ENCODE data around the gene CHAD.
"Not testable (repeated sequence)": the region's sequence is repeated elsewhere in the genome, so short reads cannot be mapped to it uniquely, and the experiment has no call there.

Gene CHAD

DNA sequence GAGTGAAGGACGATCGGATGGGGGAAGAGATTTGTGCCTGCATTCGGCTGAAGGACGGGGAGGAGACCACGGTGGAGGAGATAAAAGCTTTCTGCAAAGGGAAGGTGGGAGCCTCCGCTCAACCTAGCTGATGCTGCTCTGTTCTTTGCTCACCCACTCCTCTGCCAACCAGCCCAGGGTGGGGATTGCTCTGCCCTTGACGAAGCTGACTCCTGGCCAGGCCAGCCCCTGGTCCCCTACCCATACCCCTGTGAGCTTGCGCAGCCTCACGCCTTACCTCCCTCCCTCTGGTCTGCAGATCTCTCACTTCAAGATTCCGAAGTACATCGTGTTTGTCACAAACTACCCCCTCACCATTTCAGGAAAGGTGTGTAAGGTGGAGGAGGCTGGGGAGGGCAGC is 5.2 kb upstream of the CHAD start:
- DNase-seq (ENCODE audit: low read depth) = no peak

DNA sequence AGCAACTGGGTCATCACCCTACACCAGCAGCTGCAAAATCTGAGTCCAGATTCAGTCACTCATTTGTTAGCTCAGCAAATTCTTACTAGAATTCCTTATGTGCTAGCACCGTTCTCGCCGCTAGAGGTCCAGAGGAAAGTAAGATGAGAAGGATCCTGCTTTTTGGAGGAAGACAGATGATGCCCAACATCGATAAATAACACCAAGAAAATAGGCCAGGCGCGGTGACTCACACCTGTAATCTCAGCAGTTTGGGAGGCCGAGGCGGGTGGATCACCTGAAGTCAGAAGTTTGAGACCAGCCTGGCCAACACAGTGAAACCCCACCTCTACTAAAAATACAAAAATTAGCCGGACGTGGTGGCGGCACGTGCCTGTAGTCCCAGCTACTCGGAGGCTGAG is 4.1 kb upstream of the CHAD start:
- not testable (repeated sequence) for DNase-seq (ENCODE audit: low read depth)

DNA sequence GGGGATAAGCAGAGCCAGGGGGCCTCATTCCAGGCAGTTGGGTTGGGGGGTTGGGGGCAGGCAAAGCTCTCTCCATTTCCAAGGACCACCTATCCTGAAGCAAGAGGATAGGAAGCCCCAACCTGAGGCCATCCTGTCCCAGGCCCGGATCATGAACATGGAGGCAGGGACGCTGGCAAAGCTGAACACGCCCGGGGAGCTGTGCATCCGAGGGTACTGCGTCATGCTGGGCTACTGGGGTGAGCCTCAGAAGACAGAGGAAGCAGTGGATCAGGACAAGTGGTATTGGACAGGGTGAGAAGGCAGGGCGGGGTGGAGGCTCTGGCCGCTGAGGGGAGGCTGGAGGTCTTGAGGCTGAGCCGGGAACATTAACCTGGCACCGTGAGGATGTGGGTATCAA is 3.6 kb upstream of the CHAD start:
- DNase-seq (ENCODE audit: low read depth) = no peak

DNA sequence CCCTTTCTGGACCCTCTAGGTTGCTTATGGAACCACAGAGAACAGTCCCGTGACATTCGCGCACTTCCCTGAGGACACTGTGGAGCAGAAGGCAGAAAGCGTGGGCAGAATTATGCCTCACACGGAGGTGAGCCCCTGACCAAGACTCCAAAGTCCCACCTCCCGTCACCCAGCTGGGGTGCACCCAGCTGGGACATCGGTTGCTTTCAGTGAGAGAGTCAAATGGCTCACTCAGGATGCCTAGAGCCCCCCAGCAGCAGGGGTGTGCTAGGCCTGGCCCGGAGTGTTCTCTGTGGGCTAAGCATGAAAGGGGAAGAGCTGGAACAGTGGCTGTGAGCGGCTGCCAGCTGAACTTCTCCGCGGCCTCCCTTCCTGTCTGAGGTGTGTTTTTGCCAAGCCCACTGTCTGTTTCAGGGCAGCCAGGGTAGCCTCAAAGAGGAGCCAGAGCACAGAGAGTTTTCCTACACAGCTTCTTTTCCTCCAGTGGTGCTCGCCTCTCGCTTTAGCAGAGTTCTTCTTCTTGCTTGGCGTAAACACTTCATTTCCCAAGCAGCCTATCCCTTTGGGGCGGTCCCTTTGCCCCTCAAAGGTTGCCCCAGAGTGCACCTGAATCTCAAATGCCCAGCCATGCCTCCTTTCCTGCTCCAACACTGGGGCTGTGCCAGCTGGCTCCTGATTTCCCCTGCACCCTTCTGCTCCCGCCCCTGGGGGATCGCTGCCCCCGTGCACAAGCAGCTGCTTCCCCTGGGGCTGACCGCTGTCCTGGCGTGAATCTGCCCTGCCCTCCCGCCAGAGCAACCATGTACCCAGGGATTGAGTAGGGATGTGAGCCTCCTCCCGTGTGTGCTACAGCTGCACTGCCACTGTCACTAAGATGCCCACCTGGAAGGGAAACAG is 2.6 kb upstream of the CHAD start:
- DNase-seq (ENCODE audit: low read depth) = no peak

DNA sequence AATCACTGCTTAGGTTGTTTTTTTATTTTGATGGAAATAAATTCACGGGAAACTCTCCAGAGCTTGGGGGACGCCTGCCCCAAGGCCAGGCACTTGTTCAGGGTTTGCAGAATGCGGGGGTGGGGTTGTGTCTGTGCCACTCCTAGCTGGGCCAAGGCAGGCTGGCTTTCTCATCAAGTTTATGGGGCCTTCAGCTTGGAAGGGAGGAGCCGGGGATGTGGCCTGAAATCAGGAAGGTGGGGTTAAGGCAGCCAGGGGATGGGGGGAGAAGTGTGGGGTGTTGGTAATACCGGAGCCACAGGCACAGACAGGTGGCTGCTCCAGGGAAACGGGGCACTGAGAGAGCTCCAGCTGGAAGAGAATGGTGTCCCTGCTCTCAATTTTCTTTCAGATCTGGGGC is 1.7 kb upstream of the CHAD start:
- DNase-seq (ENCODE audit: low read depth) = no peak

DNA sequence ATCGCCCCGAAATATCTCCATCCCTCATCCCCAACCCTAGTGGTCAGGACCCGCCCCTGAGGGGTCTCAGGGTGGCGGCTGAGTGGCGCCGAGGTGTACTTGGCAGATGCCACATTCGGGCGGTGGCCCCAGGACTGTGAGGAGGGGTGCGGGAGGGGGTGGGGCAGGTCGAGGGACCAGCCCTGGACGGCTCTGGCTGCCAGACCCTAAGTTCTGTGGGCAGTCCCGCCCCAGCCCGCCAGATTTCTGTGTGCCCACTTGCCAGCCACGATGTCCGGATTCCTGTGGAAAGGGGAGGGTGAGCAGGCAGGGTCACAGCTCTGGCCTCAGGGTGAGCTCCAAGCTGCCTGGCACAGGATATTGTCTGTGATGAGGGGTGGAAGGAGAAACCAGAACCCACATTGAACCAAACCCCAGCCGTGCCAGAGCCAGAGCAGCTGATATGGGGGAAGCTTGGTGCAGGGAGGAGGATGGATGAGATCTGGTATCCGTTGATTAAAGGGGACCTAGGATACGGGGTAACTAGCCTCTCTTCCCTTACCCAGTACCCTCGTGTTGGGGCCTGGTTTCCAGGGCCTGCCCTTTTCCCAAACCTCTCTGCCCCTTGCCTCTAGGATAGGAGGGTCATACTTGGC is 1.1 kb upstream of the CHAD start:
- DNase-seq (ENCODE audit: low read depth) = no peak

DNA sequence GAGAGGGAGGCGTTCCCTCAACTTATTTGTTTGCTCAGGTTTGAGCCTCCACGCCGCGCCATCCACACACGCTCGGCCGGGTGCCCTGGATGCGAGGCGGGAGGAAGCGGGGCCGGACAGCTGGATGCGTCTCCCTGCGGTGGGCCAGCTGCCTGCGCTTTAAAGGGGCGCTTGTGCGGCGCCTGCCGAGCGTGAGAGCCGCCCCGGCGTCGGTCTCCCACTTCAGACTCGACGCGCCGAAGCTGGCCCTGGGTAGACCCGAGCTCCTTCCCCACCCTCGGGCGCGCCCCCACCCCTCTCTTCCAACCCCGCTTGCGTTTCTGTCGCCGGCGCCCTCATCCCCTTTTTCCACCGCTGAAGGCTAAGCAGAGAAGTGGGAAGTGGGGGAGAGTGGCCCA is 527 bp upstream of the CHAD start:
- no peak for DNase-seq (ENCODE audit: low read depth)

DNA sequence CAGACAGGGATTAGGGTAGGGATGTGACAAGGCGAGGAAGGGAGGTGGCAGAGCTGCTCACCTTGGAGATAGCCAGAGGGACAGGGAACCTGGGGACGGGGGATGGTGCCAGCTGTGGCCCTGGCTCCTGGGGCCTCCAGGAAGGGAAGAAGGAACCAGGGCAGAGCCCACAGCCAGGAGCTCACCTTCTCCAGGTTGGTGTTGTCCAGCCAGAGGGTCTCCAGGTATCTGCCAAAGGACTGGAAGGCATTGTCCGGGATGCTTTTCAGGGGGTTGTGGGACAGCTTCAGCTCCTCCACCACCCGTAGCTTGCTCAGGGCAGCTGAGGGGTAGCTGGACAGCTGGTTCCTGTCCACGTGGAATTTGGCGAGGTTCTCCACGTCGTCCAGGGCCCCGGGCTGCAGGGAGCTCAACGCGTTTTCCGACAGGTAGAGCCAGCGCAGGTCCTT is 801 bp downstream of the CHAD start:
- DNase-seq (ENCODE audit: low read depth) = no peak

DNA sequence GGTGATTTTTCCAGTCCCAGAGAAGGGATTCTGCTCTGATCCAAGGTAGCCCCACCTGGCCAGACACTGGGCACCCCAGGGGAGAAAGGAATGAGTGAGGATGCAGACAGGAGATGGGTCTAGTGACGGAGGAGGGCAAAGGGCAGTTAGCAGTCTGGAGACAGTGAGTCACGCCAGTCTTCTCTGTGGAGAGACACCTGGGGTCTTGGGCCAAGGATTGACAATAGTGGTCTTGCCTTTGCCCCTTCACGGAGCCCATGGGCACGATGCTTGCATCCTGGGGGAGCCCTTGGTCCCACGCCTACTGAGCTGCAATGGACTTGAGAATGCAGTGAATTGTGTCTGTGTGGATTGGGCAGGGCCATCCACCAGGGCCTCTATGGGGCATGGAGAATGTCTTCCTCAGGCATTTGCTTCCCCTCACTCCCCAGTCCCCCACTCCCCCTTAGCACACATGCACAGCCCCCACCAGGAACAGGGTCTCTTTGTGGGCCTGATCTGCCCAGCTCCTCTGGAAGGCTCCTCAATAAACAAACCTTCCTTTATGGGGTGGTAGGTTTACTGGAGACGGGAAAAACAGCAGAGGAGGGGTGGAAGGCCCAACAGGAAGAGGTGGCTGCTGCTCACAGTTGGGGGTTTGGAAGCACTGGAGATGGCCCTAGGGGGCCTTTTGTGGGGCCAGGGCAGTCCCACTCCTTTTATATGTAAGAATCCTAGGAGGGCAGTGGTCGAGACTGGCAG is 1.4 kb downstream of the CHAD start:
- DNase-seq (ENCODE audit: low read depth) = no peak

DNA sequence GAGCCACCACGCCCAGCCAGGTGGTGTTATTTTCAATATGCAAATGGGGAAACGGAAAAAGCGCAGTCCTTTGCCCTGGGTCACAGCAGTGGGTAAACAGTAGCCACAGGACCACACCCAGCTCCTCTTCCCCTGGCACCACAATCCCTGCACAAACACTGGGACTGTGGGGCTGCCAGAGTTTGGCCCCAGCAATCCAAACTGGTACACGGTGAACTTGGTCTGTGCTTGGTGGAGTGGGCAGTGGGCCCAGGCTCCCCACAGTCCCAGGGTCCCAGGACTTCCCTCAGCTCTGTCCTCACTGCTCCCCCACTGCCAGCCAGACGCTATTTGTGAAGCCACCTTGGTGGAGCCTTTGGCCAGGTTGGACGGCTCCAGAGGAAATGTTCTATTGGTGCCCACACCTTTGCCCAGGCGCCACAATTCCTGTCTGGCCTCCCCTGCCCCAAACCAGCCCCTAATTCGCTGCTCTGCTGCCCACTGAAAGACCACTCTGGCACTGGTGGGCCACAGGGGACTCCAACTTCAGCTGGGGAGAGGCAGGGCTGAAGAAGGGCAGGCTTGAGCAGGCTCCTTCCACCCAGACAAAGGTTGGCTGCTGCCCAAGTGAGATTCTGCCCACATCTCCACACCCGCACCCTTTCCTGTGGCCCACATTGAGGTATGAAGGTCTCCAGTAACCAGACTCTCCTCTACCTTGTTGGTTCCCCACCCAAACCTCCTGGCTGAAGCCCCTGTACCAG is 2.1 kb downstream of the CHAD start:
- DNase-seq (ENCODE audit: low read depth) = no peak

DNA sequence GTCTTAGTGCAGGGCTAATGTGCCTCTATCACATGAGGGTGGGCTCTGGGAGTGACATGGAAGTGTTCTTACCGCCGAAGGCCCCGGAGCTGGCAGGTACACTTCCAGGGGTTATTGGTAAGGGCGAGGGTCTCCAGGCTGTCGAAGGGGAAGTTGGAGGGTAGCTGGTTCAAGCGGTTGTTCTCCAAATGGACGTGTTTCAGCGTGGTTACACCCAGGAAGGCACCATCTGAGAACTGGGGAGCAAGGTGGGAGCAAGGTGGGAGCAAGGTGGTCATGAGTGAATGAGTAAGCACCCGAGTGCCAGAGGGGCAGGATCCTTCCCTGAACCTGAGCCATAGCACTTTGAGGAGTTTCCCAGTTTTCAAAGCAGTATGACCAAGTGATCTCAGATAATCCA is 3.0 kb downstream of the CHAD start:
- no peak for DNase-seq (ENCODE audit: low read depth)

DNA sequence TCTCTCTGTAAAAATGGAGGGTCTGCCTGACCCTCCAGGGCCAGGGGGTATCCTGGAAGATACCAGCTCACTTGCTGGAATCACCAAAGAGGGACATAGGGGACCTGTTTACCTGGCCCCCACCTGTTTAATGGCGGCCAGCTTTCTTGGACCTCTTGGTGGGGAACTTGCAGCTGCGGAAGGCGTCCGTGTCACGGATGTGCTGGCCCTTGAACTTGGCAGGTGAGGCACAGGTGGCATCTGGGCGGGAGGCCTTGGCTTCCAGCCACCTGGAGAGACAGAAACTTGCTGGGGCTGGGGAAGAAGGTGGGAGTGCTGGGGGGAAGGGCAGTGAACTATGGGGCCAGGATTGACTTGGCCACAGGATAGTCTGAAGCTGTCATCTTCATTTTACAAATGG is 3.5 kb downstream of the CHAD start:
- no peak for DNase-seq (ENCODE audit: low read depth)

DNA sequence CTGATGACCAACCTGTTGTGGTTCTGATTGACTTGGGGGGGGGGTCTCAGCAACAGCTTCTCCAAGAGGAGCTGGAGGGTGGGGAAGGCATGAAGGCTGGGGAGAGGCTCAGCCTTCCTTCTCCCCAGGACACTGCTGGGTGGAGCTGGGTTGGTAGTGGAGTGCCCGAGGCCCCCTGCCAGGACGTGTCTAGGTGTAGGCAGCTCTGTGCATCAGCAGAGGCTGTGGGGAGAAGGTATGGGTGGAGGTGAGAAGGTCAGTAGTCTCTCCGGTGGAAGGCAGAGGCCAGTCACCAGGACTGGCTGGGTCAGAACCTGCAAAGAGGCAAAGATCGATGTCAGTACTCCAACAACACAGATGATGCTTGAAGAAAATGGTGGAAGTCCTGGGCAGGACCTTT is 3.9 kb downstream of the CHAD start:
- no peak for DNase-seq (ENCODE audit: low read depth)

DNA sequence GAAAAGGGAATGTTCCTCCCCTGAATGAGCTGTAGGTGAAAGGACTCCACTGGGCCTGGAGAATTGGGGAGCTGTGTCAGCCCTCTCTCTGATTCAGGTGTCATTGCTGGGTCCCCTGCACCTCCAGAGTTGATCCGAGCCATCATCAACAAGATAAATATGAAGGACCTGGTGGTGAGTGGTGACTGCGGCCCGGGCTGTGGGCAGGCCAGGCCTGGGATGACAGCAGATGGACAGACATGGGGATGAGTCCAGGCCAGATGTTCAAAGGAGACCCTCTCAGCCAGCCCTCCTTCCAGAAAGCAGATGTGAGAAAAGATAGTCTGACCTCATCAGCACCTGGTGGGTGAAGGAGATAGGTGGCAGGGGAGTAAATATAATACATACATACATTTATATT is 4.6 kb downstream of the CHAD start:
- DNase-seq (ENCODE audit: low read depth) = no peak

DNA sequence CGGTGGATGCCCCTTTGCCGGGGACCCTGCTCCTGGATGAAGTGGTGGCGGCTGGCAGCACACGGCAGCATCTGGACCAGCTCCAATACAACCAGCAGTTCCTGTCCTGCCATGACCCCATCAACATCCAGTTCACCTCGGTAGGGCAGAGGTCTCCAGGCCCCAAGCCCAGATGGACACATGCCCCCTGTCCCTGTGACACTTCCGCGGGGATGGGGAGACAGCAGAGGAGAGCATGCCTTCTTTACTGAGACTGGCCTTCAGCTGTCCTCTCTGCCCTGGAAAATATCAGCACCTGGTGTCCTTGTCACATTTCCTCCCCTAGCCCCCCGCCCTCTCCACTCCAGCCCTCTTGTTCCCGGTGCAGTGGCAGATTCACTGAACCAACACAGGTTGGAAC is 6.2 kb downstream of the CHAD start:
- DNase-seq (ENCODE audit: low read depth) = no peak

DNA sequence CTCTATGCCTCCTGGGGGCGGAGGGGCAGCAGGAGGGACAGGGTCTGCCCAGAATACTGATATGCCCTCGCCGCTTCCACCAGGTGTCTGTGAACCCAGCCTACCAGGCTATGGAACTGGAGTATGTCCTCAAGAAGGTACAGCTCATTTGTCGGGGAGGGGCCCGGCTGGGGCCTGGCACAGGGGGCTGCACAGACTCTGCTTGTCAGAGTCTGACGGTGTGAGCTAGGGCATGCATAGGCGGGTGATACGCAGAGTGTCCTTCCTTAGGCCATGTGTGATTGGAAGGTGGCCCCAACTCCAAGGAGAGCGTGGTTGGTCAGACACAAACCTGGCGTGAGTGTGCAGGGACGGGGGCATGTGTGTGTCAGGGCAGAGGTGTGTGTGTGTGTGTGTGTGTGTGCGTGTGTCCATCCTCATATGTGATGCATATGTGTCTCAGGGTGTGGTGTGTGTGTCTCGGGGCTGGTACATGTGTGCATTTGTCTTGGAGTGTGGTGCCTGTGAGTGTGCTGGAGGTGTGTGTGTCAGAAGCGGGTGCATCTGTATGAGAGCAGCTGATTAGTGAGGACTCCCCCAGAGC is 7.0 kb downstream of the CHAD start:
- no peak for DNase-seq (ENCODE audit: low read depth)

DNA sequence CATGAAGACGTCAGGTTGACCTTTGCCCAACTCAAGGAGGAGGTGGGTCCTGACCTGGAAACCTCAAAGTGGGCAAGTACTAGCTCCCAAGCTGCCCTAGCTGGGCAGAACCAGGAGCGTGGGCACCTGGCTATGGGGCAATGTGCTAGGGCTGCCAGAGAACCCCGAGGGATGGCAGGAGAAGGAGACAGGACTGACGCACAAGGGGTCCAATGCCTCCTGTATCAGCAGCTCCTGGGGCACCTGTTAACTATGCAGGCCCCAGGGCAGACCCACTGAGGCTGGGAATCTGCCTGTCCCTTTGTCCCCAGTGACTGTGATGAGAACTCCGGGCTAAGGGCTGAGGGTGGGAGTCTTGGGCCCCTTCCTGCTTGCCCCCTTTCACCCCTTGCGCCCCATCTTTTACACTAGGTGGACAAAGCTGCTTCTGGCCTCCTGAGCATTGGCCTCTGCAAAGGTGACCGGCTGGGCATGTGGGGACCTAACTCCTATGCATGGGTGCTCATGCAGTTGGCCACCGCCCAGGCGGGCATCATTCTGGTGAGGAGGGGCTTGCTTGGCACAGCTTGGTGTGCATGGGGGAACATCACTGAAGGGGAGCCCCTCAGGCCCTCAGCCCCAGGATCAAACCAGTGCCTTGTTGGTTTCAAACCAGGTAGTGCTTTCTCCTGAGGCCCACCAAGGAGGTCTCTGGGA is 7.7 kb downstream of the CHAD start:
- DNase-seq (ENCODE audit: low read depth) = no peak

DNA sequence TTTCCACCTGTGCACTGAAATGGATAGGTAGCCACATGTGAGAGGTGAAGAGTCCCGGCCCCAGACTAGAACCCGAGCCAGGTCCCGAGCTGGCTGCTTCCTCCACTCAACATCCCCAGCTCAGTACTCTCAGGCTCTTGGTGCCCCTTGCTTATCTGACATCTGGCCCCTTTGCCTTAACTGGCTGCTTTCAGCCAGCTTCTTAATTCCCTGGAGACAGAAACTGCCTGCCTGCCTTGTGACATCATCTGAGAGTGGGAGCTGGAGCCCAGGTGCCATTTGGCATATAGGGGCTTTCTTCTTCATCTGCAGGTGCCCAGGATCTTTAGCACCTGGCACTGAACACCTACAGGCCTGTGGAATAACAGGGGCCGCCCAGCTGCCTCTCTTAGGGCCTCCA is 8.9 kb downstream of the CHAD start:
- no peak for DNase-seq (ENCODE audit: low read depth)

DNA sequence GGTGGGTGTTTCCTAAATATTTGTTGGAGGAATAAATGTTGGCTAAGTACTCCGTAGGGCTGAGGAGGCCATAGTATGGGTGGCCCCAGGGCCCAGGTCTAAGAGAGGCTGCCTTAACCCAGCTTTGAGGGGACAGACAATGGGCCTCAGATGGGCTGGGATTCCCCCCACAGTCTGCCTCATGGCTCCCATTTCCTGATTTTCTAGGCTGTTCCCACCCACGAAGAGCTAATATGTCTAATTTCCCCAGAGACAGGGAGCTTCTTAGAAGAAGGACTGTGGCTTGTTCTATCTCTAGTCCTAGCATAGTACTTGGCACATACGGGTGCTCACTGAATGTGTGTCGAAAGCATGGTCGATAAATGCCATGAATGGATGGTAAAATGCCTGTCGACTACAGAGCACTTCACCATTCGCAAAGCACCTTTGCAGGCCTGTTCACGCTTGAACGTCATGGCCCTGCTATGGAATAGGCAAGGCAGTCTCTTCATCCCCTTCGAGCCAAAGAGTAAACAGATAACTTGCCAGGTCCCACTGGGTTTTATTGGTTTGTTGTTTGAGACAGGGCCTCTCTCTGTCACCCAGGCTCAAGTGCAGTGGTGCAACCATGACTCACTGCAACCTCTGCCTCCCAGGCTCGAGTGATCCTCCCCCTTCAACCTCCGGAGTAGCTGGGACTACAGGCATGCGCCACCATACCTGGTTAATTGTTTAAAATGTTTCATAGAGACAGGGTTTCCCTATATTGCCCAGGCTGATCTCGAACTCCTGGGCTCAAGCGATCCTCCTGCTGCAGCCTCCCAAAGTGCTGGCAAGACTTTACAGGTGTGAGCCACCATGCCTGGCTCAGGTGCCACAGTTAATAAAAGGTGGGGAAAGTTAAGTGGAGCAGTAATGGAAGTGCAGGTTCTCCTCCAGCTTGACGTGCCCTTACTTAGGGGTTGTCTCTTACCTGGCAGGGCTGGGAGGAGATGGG is 9.7 kb downstream of the CHAD start:
- no peak for DNase-seq (ENCODE audit: low read depth)

DNA sequence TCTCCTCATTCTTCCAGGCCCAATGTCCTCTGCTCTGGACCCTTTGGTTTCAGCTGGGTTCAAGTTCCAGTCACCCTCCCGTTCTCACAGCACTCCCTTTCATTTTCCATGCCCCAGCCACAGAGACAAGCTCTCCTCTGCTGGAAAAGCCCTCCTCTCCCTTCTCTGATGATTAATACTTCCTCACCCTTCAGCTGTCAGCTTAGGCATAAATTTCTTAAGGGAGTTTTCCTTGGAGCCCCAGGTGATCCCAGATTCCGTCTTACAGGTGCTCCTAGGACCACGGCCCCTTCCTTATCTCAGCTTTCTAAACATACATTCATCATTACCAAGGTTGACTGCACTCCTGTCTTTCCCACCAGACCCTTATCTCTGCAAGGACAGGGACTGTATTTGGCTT is 10.4 kb downstream of the CHAD start:
- DNase-seq (ENCODE audit: low read depth) = no peak

All from GM04504 (cell line).